Activated effector memory CD4-positive, alpha-beta T cell treated with anti-CD3 and anti-CD28 coated beads, Interleukin-2, amount 50 U/mL, for 16 hours (primary cell): ENCODE results near the gene MASP2.

Source experiments
- DNase-seq: peaks from one replicate; pipeline ENCODE4 v3.0.0-alpha.2; 2020

MASP2 gene

DNA sequence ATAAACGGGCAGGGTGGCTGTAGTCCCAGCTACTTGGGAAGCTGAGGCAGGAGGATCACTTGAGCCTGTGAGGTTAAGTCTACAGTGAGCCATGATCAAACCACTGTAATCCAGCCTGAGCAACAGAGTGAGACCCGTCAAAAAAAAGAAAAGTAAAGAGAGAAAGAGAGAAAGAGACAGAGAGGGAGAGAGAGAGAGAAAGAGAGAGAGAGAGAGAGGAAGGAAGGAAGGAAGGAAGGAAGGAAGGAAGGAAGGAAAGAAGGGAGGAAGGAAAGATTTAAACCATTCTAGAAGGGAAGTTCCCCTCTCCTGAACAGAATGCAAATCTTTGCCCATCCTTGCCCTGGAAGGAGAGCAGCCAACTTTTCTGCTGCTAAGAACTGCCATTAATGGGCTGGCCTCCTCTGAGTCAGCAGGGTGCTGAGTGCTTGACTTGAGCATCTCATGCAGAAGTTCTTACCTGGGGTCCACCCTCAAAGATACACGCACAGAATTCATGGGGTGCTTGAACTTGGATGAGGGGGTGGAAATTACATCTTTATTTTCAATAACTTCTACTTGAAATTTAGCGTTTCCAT lies 59.1 kb downstream of the MASP2 start:
- DNase-seq = no peak

DNA sequence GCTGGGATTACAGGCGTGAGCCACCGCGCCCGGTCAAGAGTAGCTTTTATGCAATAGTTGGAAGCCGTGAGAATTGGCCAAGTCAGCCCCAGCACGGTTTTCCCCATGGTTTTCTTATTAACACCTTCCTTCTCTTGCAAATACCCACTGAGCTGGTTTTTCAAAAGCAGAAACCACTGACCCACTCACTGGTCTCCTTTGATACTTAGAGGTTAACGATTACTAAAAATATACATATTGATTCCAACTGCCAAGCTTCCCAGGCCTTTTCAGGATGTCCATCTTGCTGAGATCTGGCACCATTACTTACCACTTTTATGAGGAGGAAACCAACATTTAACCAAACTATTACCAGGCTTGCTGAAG lies 60.5 kb downstream of the MASP2 start:
- no peak for DNase-seq

DNA sequence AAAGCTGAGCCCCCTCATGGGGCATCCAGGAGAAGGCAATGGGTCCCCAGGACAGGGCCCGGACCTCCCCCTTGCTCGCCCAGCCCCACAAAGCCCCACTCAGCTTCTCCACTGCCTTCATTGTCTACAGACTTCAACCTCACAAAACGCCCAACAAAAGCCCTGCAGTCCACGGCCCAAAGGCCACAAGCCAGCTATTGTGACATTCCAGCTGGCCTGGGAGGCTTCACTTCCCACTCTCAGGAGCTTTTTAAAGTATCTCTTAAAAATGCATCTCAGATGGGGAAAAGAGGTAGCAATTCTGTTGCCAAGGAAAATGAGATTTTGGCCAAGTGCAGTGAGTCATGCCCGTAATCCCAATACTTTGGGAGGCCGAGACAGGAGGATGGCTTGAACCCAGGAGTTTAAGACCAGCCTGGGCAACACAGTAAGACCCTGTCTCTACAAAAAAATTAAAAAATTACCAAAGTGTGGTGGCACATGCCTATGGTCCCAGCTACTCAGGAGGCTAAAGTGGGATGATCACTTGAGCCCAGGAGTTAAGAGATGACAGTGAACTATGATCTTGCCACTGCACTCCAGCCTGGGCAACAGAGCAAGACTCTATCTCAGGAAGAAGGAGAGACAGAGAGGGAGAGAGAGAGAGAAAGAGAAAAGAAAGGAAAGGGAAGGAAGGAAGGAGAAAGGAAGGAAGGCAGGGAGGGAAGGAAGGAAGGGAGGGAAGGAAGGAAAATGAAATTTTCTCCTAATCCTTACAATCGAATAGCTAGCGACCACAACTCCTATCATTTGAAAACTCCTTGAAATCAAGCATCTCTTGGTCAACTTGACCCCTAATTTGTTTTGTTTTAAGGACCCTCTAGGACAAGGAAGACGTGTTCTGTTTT lies 66.0 kb downstream of the MASP2 start:
- no peak for DNase-seq

DNA sequence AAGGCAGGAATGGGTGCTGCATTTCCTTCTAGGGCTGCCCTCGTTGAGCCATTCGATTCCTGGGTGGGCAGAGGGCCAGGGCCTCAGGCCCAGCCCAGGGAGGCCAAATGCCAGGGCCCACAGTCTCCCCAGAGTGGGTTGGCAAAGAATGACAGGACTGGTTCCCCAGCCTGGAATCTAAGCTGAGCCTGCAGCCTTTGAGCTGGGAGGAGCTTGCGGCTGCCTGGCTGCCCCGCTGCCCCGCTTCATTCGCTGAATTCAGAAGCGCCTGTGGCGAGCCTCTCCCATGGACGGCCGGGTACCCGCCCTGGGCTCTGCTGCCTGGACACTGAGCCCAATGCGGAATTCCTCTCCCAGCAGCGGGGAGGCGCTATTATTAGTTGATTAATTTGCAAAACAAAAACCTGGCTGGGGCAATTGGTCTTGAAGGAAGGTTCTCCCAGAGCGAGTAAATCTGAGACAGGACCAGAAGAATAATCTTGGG lies 66.9 kb downstream of the MASP2 start:
- DNase-seq = no peak

DNA sequence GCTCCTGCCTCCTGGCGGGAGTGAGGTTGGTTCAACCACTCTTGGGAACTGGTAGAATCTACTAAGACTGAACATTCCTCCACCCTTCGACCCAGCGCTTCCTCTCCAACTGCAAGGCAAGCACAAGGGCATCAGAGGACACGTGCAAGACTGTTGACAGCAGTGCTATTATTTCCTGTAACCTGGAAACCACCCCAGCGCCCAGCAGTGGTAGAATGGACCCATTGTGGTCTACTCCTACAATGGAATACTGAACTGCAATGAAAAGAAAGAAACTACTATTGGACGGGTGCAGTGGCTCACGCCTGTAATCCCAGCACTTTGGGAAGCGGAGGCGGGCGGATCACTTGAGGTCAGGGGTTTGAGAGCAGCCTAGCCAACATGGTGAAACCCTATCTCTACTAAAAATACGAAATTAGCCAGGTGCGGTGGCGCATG lies 67.5 kb downstream of the MASP2 start:
- no peak for DNase-seq

DNA sequence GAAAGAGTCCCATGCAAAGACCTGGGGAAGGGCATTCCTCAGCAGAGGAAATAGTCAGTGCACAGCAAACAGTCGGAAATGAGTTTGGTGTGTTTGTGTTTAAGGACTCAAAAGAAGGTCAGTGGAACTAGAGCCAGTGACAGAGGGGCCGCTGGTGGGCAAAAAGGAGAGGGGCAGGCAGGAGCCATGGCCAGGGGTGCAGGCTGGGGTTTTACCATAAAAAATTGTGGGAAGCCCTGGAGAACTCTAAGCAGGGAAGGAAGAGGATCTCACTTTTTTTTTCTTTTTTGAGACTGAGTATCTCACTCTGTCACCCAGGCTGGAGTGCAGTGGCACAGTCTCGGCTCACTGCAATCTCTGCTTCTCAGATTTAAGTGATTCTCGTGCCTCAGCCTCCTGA lies 68.3 kb downstream of the MASP2 start:
- DNase-seq = no peak
